IPS DF 19.7 (cell line): Measurements from ENCODE around the gene PARD3.
"Not testable (repeated sequence)": the region's sequence is repeated elsewhere in the genome, so short reads cannot be mapped to it uniquely, and the experiment has no call there.

Experiments used
- DNase-seq: peaks from one replicate; pipeline ENCODE4 v3.0.0-alpha.2; 2013; ENCODE audit warnings: low read depth, low spot score

Gene PARD3

GRCh38 chr10:34079702-34080484 lies 735.2 kb downstream of the PARD3 start:
- no peak for DNase-seq

- no peak for DNase-seq
Observed at GRCh38 chr10:34078745-34079470, 736.2 kb downstream of the PARD3 start.

GRCh38 chr10:34078017-34078744 lies 736.9 kb downstream of the PARD3 start:
- DNase-seq, result no peak

- DNase-seq, result no peak
Observed at GRCh38 chr10:34076443-34076842, 738.7 kb downstream of the PARD3 start.

GRCh38 chr10:34075254-34075926 lies 739.7 kb downstream of the PARD3 start:
- no peak for DNase-seq

GRCh38 chr10:34074051-34074450 lies 741.0 kb downstream of the PARD3 start:
- DNase-seq, result no peak

GRCh38 chr10:34067741-34068140 lies 747.4 kb downstream of the PARD3 start:
- DNase-seq, result not testable (repeated sequence)

- no peak for DNase-seq
Observed at GRCh38 chr10:34063592-34063991, 751.5 kb downstream of the PARD3 start.

- no peak for DNase-seq
Observed at GRCh38 chr10:34061841-34062240, 753.3 kb downstream of the PARD3 start.
